Endothelial cell of umbilical vein (primary cell): ENCODE data around the gene NEK8. TPM values are rescaled to one million over a fixed set of nuclear protein-coding genes. Genes with fewer than 3 reads are reported as not detected.

Source experiments
- BruUV-seq: library from RNA; stranded (reverse); fragments of 400-500 nt; replicated peaks from 2 replicates; lab custom pipeline; 2021; lab: Mats Ljungman, UMichigan
- CTCF ChIA-PET: fragments of 300-600, 350-600 bp; sonication (Branson Sonifier 250); formaldehyde crosslinking; loops from one replicate; lab custom pipeline; 2021; ENCODE audit warnings: antibody characterized with exemption, inconsistent platforms; lab: Charles Lee
- POLR2A ChIA-PET: fragments of 300-600, 350-600 bp; sonication (Branson Sonifier 250); formaldehyde crosslinking; loops from one replicate; lab custom pipeline; 2021; ENCODE audit warnings: antibody characterized with exemption, inconsistent platforms; lab: Charles Lee
- DNase-seq: peaks from one replicate; pipeline ENCODE4 v3.0.0-alpha.2; 2011; ENCODE audit warnings: low read depth, low spot score
- FAIRE-seq: peaks from 2 replicates; lab custom pipeline; 2011; peaks lifted over from hg19 to GRCh38; lab: Jason Lieb, UNC
- H2AFZ ChIP-seq: 2 replicates; pipeline ENCODE4 v1.6.0; 2012; ENCODE audit warnings: low read depth, low read length, control low read depth, inconsistent platforms
- H3K27ac ChIP-seq: 2 replicates; pipeline ENCODE4 v1.5.1; 2011; ENCODE audit warnings: low read depth, mild to moderate bottlenecking, control low read depth, low read length, moderate library complexity; ENCODE audit not compliant: insufficient read depth
- H3K27me3 ChIP-seq, 2 experiments: 2 replicates each; pipeline versions ENCODE4 v1.6.0 to v1.6.1; 2011; ENCODE audit warnings: low read length in 2 of 2, mixed read lengths in 1 of 2; ENCODE audit not compliant: control insufficient read depth in 2 of 2, insufficient read depth in 2 of 2
- H3K36me3 ChIP-seq, 2 experiments: 2 replicates in 1 of 2; 3 replicates in 1 of 2; pipeline ENCODE4 v1.5.1; 2011; ENCODE audit warnings: low read length in 2 of 2, mild to moderate bottlenecking in 1 of 2, moderate library complexity in 1 of 2; ENCODE audit not compliant: control insufficient read depth in 2 of 2, insufficient read depth in 2 of 2; ENCODE audit errors: extremely low read depth in 1 of 2
- H3K4me1 ChIP-seq: 3 replicates; pipeline ENCODE4 v1.5.1; 2011; ENCODE audit warnings: mild to moderate bottlenecking, low read length; ENCODE audit not compliant: control insufficient read depth, insufficient read depth; ENCODE audit errors: extremely low read depth
- H3K4me2 ChIP-seq: 2 replicates; pipeline ENCODE4 v1.6.1; 2011; ENCODE audit warnings: low read length, control low read depth, mixed read lengths; ENCODE audit not compliant: insufficient read depth
- H3K4me3 ChIP-seq, 3 experiments: fragments of 200-600 bp in 1 of 3; sonication (generic), shearing (Covaris generic) in 1 of 3; replicated peaks in 1 of 3; 2 replicates each; pipeline ENCODE4 v1.5.1; 2011 to 2016; ENCODE audit warnings: control low read depth in 3 of 3, low read length in 3 of 3, mild to moderate bottlenecking in 2 of 3, inconsistent platforms in 1 of 3, low read depth in 1 of 3, moderate library complexity in 1 of 3; ENCODE audit not compliant: insufficient read depth in 1 of 3
- H3K79me2 ChIP-seq: 2 replicates; pipeline ENCODE4 v1.6.0; 2012; ENCODE audit warnings: low read length, inconsistent platforms; ENCODE audit not compliant: control insufficient read depth, insufficient read depth
- H3K9ac ChIP-seq: replicated peaks from 2 replicates; pipeline ENCODE3; 2011; ENCODE audit warnings: low read length, control low read depth; ENCODE audit not compliant: insufficient read depth; ENCODE audit errors: extremely low read depth
- H3K9me1 ChIP-seq: replicated peaks from 3 replicates; pipeline ENCODE4 v1.6.0; 2011; ENCODE audit warnings: mild to moderate bottlenecking, low read length; ENCODE audit not compliant: control insufficient read depth, insufficient read depth; ENCODE audit errors: extremely low read depth
- H3K9me3 ChIP-seq: replicated peaks from 2 replicates; pipeline ENCODE4 v1.5.1; 2012; ENCODE audit warnings: low read length, inconsistent platforms; ENCODE audit not compliant: control insufficient read depth, insufficient read depth
- H4K20me1 ChIP-seq: replicated peaks from 2 replicates; pipeline ENCODE3; 2011; ENCODE audit warnings: mild to moderate bottlenecking, low read length; ENCODE audit not compliant: control insufficient read depth, insufficient read depth; ENCODE audit errors: extremely low read depth
- EZH2 ChIP-seq: IDR thresholded peaks from 2 replicates; pipeline ENCODE4 v1.6.1; 2012; ENCODE audit warnings: borderline replicate concordance, low read depth, mild to moderate bottlenecking, moderate library complexity, low read length, inconsistent platforms; ENCODE audit not compliant: severe bottlenecking
- FOS ChIP-seq: IDR thresholded peaks from 2 replicates; pipeline ENCODE4 v1.6.1; 2011; ENCODE audit warnings: mild to moderate bottlenecking, low read length, moderate library complexity, borderline replicate concordance; ENCODE audit not compliant: insufficient read depth
- GATA2 ChIP-seq: IDR thresholded peaks from 2 replicates; pipeline ENCODE4 v1.7.0; 2011; ENCODE audit warnings: low read depth, mild to moderate bottlenecking, moderate library complexity, mixed read lengths, low read length; ENCODE audit not compliant: insufficient read length, insufficient read depth
- JUN ChIP-seq: IDR thresholded peaks from 2 replicates; pipeline ENCODE4 v1.6.1; 2011; ENCODE audit warnings: borderline replicate concordance, low read depth; ENCODE audit not compliant: insufficient read length, insufficient read depth
- MYC ChIP-seq: IDR thresholded peaks from one replicate; pipeline ENCODE4 v1.6.1; 2011; ENCODE audit warnings: mild to moderate bottlenecking, low read depth, low read length
- POLR2A ChIP-seq: IDR thresholded peaks from 2 replicates; pipeline ENCODE4 v1.6.1; 2012; ENCODE audit warnings: low read depth, mild to moderate bottlenecking, control low read depth, low read length
- POLR2AphosphoS5 ChIP-seq: IDR thresholded peaks from 2 replicates; pipeline ENCODE4 v1.6.1; 2012; ENCODE audit warnings: low read depth, mild to moderate bottlenecking, control low read depth, low read length, moderate library complexity; ENCODE audit not compliant: insufficient read depth
- dilution Hi-C: fragments of 300-500 bp; cut with MboI; formaldehyde crosslinking; loops from one replicate; pipeline ENCODE4 v1.15.0; 2019; ENCODE audit warnings: low sequenced_read_pairs; ENCODE audit not compliant: extremely low pct_ligation_motif_present
- intact Hi-C: fragments of 100-400 bp; cut with micrococcal nuclease; formaldehyde crosslinking; loops from one replicate; pipeline ENCODE4 v1.10.0; 2022
- polyA plus RNA-seq, 4 experiments: library from polyadenylated mRNA; depleted of rRNA in 3 of 4; stranded (reverse) in 3 of 4; unstranded in 1 of 4; fragments of >200 nt; gene quantifications; 2 replicates each; pipeline versions ENCODE4 v1.2.1 to v1.2.3, GENCODE V29; 2011 to 2012; ENCODE audit warnings: missing spikeins in 1 of 4
- total RNA-seq: library from RNA; stranded (reverse); gene quantifications from 2 replicates; pipeline ENCODE4 v1.2.3, GENCODE V29; 2021
- TF ChIP-seq, protein P1 (sequence below), 2 donors: IDR thresholded peaks; 1 replicate in 1 of 2; 2 replicates in 1 of 2; pipeline ENCODE4 v1.5.1; 2011; ENCODE audit warnings: low read length in 2 of 2, mild to moderate bottlenecking in 2 of 2, moderate library complexity in 2 of 2, control low read depth in 1 of 2, inconsistent platforms in 1 of 2, low read depth in 1 of 2; ENCODE audit not compliant: insufficient read depth in 1 of 2; ENCODE audit errors: extremely low read depth in 1 of 2
- TF ChIP-seq, protein P2 (sequence below): IDR thresholded peaks from 2 replicates; pipeline ENCODE4 v1.6.1; 2011; ENCODE audit not compliant: insufficient read depth, insufficient read length

NEK8 gene
- total and polyA plus RNA-seq, 2 donors (not counting 3 experiments of a cell fraction or from before 2014, with no cell fraction given), result 3.1 to 3.2 TPM

DNA sequence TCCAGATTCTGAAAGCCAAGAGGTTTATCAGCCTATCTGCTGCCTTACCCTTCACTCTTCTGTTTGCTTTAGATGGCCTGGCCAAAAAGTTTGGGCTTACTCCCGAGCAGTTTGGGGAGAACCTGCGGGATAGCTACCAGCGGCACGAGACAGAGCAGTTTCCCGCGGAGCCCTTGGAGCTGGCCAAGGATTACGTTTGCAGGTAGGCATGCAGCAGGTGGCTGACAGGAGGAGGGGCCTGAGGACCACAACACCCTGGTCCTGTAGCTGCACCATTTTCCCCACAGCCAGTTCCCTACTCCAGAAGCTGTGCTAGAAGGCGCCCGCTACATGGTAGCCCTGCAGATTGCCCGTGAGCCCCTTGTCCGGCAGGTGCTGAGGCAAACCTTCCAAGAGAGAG, 45.9 kb upstream of the NEK8 start:
- no peak for FAIRE-seq
- TF ChIP-seq FOS, result no peak
- TF ChIP-seq POLR2A, result no peak
- no peak for TF ChIP-seq JUN
- TF ChIP-seq, protein P1, sequence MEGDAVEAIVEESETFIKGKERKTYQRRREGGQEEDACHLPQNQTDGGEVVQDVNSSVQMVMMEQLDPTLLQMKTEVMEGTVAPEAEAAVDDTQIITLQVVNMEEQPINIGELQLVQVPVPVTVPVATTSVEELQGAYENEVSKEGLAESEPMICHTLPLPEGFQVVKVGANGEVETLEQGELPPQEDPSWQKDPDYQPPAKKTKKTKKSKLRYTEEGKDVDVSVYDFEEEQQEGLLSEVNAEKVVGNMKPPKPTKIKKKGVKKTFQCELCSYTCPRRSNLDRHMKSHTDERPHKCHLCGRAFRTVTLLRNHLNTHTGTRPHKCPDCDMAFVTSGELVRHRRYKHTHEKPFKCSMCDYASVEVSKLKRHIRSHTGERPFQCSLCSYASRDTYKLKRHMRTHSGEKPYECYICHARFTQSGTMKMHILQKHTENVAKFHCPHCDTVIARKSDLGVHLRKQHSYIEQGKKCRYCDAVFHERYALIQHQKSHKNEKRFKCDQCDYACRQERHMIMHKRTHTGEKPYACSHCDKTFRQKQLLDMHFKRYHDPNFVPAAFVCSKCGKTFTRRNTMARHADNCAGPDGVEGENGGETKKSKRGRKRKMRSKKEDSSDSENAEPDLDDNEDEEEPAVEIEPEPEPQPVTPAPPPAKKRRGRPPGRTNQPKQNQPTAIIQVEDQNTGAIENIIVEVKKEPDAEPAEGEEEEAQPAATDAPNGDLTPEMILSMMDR (IDR thresholded peaks at IDR 0.05; ENCODE audit: extremely low read depth in 1 of 2, insufficient read depth in 1 of 2, low read depth in 1 of 2, low read length in 2 of 2), result no peak
- no peak for TF ChIP-seq GATA2
- TF ChIP-seq MYC, result no peak
- no peak for TF ChIP-seq EZH2
- no peak for TF ChIP-seq POLR2AphosphoS5
- TF ChIP-seq, protein P2, sequence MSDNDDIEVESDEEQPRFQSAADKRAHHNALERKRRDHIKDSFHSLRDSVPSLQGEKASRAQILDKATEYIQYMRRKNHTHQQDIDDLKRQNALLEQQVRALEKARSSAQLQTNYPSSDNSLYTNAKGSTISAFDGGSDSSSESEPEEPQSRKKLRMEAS, result no peak
- no peaks in the 10 kb centered on the region for H3K79me2 ChIP-seq
- no peaks in the 10 kb centered on the region for H3K9me3 ChIP-seq
- H3K9me1 ChIP-seq, result no peaks in the 10 kb centered on the region
- POLR2A ChIA-PET, result no interaction called here
- H2AFZ ChIP-seq, result no peak overlapping the region
- H3K4me1 ChIP-seq, result no peaks in the 10 kb centered on the region
- DNase-seq, result no peak
- no peaks in the 10 kb centered on the region for H3K27me3 ChIP-seq
- no peaks in the 10 kb centered on the region for H4K20me1 ChIP-seq
- dilution Hi-C loops (no loop called here), intact Hi-C loops (no loop called here)
- H3K4me2 ChIP-seq, result no peak overlapping the region
- H3K27ac ChIP-seq, result no peak overlapping the region
- CTCF ChIA-PET, result interaction anchor here (1.0 kb wide), 1 partner anchor 36 kb away, joined by 7 read pairs; no protein-coding TSS in a partner anchor
- no TSS peak for BruUV-seq
- peaks cover 40 to 63% of the 10 kb centered on the region in 2 experiments for H3K36me3 ChIP-seq
- H3K9ac ChIP-seq, result no peak overlapping the region
- H3K4me3 ChIP-seq, result no peak overlapping the region
